GM10248 (cell line): Measurements from ENCODE around the gene MALRD1.

Experiments
- CTCF ChIA-PET: fragments of 300-600 bp; sonication (Branson Sonifier 250); formaldehyde crosslinking; extraction: SDS; loops from one replicate; lab custom pipeline; 2021; ENCODE audit warnings: antibody characterized with exemption; lab: Yijun Ruan, JAX
- POLR2A ChIA-PET: fragments of 350-650 bp; sonication (Branson Sonifier 250); formaldehyde crosslinking; extraction: SDS; loops from one replicate; lab custom pipeline; 2020; ENCODE audit warnings: antibody characterized with exemption; lab: Yijun Ruan, JAX
- DNase-seq: peaks from one replicate; pipeline ENCODE4 v3.0.0; 2012; ENCODE audit errors: extremely low spot score
- CTCF ChIP-seq: IDR thresholded peaks from 2 replicates; pipeline ENCODE4 v1.5.1; 2012; ENCODE audit warnings: mild to moderate bottlenecking, low read depth; ENCODE audit errors: extremely low read depth, missing control alignments, control extremely low read depth

MALRD1 gene

DNA sequence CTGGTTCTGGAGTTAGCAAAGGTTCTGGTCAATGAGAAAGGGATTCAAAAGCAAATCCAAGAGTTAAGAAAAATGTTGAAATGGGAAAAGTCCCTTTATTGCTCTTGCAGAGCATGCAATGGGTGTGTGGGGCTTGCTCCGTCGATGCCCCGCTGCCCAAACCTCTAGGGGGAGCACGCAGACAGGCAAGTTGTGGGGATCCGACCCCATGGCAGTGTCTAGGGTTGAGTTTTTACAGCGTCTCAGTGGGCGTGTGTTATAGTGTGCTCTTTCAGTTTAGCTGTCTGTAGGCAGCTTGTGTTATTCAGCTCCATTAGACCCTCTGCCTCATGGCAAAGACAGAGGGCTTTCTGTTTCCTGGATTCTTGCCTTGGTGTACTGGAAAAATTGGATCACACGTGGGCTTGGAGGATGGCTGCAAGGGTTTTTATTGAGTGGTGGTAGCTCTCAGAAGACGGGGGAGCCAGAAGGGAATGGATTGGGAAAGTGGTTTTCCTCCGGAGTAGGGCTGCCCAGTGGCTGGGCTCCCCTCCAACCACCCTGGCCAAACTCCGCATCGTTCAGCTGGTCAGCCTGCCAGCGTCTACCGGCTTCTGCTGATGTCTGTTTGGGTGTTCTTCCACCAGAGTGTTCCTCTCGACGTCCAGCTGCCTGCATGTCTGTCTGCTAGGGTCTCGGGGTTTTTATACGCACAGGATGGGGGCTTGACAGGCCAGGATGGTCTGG, 665.4 kb downstream of the MALRD1 start:
- CTCF ChIA-PET, result no interaction called here
- POLR2A ChIA-PET, result no interaction called here
- no peak for DNase-seq
- no peak for TF ChIP-seq CTCF

GRCh38 chr10:19719284-19719683, 670.7 kb downstream of the MALRD1 start:
- no peak for TF ChIP-seq CTCF
- ChIA-PET CTCF (no interaction called here), POLR2A (no interaction called here)
- DNase-seq, result no peak

- ChIA-PET POLR2A (no interaction called here), CTCF (no interaction called here)
- TF ChIP-seq CTCF, result no peak
- no peak for DNase-seq
Observed at GRCh38 chr10:19724287-19724686, 675.7 kb downstream of the MALRD1 start.

DNA sequence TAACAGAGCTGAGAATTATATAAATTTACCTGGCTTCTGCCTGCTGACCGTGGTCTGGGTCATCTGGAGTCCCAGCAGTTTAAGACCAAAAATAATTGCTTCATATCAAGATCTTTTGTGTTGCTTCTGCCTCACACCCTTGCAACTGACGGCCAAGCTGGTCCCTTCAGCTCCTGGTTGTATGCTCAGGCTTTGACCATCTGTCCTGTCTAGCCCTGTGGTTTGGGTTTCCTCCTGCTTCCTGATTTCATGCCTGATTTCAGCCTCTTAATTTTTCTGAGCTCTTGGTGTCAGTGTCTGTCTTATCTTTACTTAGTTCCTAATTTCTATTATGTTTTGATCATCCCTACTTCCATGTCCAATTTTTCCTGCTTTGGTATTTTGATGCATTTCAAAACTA, 679.8 kb downstream of the MALRD1 start:
- no peak for DNase-seq
- TF ChIP-seq CTCF, result no peak
- CTCF ChIA-PET, result no interaction called here
- POLR2A ChIA-PET, result no interaction called here

GRCh38 chr10:19728964-19729363, 680.4 kb downstream of the MALRD1 start:
- POLR2A ChIA-PET, result no interaction called here
- no peak for TF ChIP-seq CTCF
- no peak for DNase-seq
- CTCF ChIA-PET, result no interaction called here

GRCh38 chr10:19730167-19730906, 681.7 kb downstream of the MALRD1 start:
- no peak for DNase-seq
- TF ChIP-seq CTCF, result no peak
- ChIA-PET CTCF (no interaction called here), POLR2A (no interaction called here)

- TF ChIP-seq CTCF, result no peak
- ChIA-PET POLR2A (no interaction called here), CTCF (no interaction called here)
- no peak for DNase-seq
Observed at GRCh38 chr10:19730907-19731217, 682.3 kb downstream of the MALRD1 start.
